SHP77 (cell line): ENCODE results near the gene SSR1.
A peak's percentile ranks its signal among the peaks of the same experiment; 100 is the strongest.
"Not testable (repeated sequence)": the region's sequence is repeated elsewhere in the genome, so short reads cannot be mapped to it uniquely, and the experiment has no call there.

Source experiments
- DNase-seq, 2 experiments: peaks; one replicate each; lab custom pipeline; 2025; lab: John Stamatoyannopoulos, UW

SSR1 gene

DNA sequence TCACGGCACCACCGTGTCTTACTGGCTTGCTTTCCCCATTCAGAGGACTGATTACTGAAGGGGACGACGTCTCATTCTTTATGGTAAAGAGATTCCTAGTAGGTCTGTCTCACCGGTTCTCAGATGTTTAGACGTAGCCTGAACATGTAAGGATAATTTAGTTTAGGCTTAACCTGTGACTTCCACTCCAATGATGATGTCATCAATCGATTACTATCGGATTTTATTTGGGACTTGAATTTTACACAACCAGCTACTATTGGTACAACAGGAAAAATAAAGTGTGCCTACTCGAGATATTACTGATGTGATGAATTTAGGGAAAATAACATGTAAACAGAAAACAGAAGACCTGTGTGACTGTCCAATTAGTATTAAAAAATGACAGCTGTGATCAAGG is 4.5 kb upstream of the SSR1 start:
- DNase-seq = no peak

DNA sequence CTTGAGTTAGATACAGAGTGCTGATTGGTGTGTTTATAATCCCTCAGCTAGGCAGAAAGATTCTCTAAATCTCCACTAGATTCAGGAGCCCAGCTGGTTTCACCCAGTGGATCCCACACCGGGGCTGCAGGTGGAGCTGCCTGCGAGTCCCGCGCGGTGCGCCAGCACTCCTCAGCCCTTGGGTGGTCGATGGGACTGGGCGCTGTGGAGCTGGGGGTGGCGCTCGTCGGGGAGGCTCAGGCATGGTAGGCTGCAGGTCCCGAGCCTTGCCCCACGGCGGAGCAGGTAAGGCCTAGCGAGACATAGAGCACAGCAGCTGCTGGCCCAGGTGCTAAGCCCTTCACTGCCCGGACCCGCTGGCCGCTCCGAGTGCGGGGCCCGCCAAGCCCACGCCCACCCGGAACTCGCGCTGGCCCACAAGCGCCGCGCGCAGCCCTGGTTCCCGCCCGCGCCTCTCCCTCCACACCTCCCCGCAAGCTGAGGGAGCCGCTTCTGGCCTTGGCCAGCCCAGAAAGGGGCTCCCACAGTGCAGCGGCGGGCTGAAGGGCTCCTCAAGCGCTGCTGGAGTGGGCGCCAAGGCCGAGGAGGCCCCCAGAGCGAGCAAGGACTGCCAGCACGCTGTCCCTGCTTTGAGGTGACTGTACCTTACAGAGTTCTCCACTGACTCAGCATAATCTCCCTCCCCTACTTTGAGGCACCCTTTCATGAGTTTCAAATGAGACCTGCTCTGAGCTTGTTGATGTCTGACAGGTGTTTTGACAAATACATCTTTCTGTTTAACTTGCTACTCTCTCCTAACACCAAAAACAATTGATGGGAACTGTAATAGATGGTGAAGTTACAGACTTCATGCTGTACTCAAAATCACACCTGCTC is 3.9 kb upstream of the SSR1 start:
- no peak for DNase-seq

DNA sequence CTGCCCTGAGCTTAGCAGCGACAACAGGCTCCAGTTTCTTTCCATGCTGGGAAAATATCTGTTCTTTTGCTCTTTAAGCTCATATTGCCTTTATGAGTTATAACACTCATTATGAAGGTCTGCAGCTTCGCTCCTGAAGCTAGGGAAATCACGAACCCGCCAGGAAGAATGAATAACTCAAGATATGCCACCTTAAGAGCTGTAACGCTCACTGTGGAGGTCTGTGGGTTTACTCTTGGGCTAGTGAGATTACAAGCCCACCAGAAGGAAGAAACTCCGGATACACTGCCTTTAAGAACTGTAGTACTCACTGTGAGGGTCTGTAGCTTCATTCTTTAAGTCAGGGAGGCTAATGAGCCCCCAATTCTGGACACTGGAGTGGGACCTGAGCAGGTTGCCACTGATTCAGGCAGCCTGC is 3.0 kb upstream of the SSR1 start:
- no peak for DNase-seq

DNA sequence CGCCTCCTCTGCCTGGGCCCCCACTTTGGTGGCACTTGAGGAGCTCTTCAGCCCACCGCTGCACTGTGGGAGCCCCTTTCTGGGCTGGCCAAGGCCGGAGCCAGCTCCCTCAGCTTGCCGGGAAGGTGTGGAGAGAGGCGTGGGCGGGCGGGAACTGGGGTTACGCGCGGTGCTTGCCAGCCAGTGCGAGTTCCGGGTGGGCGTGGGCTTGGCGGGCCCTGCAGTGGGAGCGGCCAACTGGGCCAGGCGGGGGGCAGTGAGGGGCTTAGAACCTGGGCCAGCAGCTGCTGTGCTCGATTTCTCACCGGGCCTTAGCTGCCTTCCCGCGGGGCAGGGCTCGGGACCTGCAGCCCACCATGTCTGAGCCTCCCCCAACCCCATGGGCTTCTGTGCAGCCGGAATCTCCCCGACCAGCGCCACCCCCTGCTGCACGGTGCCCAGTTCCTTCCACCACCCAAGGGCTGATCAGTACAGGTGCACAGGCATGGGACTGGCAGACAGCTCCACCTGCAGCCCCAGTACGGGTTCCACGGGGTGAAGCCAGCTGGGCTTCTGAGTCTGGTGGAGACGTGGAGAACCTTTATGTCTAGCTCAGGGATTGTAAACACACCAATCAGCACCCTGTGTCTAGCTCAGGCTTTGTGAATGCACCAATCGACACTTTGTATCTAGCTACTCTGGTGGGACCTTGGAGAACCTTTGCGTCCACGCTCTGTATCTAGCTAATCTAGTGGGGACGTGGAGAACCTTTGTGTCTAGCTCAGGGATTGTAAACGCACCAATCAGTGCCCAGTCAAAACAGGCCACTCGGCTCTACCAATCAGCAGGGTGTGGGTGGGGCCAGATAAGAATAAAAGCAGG is 2.3 kb upstream of the SSR1 start:
- not testable (repeated sequence) for DNase-seq

DNA sequence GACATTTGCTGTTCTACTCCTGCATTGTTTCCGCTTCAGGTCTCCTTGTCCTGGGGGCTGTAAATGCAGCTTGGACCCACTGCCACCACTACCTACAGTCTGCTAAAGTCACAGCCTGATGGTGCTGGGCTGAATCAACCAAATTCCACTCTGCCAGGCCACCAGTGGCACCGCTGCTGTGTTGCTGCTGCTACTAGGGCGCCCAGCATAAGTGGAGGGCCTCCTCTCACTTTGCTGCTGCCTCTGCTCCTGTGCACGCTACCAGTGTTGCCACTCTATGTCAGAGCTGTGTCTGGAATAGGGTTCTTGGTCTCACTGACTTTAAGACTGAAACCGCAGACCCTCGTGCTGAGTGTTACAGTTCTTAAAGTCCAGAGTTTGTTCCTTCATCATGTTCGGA is 1.4 kb upstream of the SSR1 start:
- no peak for DNase-seq

DNA sequence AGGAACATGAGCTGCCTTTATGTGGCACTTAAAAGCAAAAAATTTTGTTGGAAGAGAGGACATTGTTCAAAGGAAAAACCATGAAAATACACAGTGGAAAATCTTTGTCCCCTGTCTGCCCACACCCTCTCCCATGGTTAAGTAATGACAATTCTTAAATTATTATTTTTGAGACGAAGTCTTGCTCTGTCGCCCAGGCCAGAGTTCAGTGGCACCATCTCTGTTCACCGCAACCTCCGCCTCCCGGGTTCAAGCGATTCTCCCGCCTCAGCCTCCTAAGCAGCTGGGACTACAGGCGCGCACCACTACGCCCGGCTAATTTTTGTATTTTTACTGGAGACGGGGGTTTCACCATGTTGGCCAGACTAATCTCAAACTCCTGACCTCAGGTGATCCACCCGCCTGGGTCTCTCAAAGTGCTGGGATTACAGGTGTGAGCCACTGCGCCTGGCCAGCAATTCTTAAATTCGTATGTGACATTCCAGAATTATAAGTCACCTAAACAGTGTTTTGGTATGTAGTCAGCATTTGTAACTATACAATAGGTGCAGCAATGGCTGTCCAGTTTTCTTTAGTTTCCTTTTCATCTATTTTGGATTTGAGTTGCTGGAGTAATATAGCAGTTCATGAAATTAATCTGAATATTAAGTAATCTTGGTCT is 636 bp upstream of the SSR1 start:
- no peak for DNase-seq

DNA sequence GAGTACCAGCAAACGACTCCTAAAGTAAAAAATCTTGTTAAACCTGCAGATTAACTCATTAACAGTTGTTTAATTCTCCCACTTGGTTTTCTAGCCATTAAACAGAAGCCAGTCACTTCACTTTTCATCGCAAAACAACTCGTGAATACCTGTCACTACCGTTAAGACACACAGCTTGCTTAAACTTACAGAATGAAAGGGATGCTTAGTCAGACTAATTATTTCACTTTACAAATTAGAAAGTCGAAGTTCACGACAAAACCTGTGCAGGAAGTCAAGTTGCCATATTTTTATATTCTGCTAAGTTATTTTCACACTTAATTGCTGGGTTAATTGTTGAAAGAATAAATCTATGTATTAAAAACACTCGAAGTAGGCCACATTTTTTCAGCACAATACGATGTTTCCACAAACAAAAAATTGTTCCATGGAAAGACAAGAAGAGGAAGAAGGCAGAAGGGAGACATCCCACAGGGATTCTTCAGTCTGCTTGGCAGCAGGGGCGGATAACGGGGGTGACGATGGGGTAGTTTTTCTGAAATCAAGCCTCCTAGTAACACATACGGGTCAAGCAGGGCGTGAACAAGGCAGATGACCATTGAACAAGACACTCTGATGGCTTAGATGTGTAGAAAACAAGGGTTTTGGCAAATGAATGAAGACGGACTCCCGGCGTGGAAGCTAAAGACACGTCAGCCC is 933 bp downstream of the SSR1 start:
- peak in 1 of 2 experiments; percentile 17 for DNase-seq

DNA sequence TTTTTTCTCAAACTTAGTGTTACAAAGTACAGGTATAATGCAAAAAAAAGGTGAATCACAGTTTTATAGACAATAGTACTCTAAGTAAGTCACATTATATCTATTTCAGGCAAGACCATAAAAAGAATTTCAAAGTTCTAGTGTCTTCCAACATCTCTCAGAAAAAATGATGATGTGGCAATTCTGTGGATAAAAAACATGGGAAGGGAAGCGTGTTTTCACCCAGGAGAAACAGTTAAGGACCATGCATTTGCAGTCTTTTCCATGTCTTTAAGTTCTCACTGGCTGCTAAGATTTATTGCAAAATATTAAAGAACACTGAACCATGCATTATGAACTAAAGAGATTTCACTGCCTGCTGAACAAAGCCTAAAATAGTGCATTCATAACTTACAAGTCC is 1.8 kb downstream of the SSR1 start:
- DNase-seq = no peak

DNA sequence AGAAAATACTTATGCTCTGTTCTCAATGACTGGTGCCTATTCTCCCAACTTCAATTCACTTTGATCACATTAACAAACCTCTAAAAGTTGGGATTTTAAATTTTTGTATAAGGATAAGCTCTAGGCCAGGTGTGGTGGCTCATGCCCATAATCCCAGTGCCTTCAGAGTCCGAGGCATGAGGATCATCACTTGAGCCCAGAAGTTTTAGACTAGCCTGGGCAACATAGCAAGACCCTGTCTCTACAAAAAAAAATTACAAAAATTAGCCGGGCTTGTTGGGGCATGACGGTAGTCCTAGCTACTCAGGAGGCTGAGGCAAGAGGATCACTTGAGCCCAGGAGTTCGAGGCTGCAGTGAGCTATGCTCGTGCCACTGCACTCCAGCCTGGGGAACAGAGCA is 3.9 kb downstream of the SSR1 start:
- no peak for DNase-seq

DNA sequence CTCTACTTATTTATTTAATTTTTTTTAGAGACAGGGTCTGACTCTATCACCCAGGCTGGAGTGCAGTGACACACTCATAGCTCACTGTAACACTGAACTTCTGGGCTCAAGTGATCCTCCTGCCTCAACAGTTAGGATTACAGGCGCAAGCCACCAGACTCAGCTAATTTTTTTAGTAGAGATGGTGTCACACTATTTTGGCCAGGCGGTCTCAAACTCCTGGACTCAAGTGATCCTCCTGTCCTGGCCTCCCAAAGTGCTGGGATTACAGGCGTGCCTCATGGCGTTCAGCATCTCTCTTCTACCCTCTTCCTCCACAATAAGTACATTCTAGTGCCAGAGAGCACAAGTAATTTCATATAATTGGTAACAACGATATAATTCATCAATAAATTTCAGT is 5.5 kb downstream of the SSR1 start:
- no peak for DNase-seq

DNA sequence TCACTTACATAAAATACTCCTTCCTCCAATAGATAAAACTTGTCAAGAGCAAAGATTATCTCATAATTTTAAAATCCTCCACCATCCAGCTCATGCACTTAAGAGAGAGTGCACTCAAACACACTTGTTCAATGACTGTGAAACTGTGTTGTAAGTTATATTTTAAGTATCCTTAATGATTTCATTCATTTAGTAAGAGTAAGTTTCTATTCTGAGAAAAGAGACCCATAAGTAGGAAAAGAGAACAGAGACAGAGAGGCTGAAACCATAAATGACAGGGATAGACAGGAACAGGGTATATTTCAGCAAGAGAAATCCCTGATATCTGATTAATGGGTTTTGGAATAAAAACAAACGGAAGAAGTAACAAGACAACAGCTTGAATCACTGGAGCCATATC is 8.2 kb downstream of the SSR1 start:
- no peak for DNase-seq

DNA sequence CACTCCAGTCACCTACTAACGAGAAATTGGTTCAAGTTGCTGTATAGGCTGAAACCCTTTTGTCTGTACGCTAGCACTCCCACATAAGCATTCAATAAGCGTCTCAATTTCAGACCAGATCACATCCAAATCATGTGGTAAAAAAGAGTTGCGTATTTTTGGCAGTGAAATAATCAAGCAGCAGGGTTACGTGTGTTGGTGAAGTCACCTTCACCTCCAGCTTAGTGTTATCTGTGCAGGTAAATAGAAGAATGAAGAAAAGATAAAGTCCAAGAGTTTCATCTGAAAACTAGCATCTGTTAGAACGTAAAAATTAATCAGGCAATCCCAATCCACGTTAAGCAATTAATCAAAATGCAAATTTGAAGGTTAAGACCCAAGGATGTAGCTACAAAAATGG is 11.3 kb downstream of the SSR1 start:
- DNase-seq = no peak

DNA sequence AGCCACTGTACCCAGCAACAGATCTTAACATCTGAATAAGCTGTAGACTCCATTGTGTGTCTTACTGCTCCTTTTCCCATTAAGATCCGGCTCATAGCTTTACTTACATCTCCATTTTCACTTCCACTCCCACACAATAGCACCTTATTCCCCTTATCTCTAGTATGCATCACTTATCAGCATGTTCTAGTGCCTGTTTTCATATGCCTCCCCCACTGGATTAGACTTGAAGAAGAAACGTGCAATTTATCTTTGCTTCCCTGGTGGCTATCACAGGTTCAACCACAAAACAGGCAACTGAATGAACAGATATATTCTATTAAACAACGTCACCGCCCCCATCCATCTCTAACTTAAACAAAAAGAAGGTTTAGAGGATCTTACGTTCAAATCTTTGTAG is 12.1 kb downstream of the SSR1 start:
- DNase-seq = no peak

DNA sequence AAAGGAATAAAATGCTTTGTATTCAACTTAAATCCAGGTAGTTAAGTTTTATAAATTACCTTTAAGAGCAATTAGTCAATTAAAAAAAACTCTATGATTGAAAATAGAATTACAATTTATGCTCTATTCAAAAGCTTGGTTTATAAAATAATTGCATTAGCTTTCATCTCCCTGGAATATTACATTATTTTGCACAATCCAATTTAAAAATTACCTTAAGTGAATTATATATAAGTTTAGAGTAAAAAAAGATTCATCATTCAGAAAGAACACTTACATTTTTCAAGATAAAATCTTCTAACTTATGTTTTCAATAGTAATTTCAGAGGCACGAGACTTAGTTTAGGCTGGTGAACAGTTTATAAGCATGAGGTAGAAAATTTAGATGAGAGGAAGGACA is 14.9 kb downstream of the SSR1 start:
- DNase-seq = no peak

DNA sequence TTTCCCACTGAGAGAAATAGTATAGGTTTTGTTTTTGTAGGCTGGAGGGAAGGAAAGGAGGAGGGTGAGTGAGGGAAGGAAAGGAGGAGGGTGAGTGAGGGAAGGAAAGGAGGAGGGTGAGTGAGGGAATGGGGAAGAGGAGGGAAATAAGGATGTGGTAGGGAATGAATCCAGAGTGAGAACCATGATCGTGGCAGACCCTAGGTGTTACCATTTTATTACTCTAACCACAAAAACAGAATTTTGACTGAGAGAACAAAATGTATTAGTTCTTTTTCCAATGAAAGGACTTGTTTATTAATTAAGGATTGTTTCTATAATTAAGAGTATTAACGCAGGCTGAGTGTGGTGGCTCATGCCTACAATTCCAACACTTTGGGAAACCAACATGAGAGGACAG is 16.4 kb downstream of the SSR1 start:
- DNase-seq = no peak

DNA sequence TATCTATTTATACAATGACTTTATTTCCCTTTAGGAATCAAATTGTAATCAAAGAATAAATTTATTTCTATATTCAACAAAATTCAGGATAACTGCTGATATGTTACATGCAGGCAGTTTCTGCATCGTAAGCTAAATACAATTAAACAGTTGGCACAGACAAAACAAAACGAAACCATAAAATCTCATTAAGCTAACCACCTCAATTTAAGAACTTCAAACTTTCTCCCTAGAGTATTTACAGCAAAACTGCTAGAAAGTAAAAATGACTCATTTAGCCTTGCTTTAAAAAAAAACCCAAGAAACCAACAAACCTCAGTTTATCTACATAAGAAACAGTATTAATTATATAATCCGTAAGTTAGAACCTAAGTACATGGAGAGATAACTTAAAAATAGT is 17.1 kb downstream of the SSR1 start:
- DNase-seq = no peak

DNA sequence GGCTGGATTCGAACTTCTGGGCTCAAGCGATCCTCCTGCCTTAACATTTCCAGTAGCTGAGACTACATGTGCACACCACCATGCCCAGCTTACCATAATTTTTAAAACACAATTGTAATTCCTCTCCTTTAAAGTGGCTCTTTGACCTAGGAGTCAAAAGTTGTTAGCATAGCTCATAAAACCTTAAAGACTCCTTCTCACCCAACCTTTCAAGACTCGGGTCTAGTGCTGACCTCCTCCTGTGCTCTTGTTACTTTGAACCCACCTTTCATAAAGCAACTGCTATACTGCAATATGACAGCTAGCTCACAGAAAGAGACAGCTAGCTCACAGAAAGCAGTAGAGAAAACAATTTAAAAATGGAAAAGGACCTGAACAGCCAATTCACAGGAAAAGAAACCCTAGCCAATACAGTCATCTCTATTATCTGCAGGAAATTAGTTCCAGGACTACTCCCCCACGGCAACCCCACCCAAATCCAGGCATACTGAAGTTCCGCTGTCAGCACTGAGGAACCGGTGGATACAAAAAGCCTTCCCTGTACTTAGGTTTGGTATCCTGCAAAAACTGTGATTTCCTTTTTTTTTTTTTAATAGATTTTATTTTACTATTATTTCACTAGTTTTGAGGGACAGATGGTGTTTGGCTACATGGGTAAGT is 20.3 kb downstream of the SSR1 start:
- no peak for DNase-seq

DNA sequence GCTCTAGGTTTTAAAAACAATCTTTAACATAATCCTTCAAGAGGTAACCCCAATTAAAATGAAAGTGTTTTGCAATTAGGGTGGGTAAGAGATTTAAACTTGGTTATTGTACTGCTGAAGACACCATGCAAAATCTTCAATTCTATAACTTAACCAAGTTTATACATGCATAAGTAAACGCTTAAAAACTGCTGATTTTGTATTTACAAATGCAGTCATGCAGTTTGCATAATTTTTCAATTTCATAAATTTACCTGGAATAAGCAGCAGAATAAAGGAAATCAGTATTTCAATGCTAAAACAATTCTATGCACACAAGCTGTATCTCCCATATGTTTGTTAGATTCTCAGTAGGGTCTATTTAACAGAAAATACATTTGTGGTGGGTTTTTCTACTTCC is 22.9 kb downstream of the SSR1 start:
- no peak for DNase-seq

DNA sequence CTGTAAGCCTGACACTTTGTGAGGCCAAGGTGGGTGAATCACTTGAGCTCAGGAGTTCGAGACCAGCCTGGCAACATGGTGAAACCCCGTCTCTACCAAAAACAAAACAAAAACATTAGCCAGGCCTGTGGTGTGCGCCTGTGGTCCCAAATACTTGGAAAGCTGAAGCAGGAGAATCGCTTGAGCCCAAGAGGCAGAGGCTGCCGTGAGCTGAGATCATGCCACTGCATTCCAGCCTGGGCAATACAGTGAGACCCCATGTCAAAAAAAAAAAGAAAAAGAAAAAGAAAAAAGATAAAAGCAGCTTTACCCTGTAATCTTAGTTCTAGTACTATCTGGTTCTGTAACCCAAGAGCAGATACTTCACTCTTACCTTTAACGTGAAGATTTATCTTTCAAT is 27.6 kb downstream of the SSR1 start:
- no peak for DNase-seq

DNA sequence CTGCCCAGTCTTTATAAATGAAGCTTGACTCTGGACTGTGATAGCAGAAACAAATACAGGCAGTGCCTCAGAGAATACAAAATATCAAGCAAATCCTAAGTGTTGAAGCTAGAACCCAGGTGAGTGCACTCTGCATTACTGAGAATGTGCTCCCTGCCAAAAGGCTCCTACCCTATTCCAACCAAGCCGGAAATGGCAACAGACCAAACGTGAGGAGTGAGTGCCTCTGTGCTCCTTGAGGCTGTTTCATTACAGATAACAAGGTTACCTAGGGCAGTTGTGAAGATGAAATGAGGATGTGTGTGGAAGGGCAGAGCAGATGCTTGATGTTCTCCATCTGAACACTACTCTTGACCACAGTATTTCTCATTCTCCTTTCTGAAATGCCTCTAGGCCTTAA is 29.3 kb downstream of the SSR1 start:
- DNase-seq = no peak

DNA sequence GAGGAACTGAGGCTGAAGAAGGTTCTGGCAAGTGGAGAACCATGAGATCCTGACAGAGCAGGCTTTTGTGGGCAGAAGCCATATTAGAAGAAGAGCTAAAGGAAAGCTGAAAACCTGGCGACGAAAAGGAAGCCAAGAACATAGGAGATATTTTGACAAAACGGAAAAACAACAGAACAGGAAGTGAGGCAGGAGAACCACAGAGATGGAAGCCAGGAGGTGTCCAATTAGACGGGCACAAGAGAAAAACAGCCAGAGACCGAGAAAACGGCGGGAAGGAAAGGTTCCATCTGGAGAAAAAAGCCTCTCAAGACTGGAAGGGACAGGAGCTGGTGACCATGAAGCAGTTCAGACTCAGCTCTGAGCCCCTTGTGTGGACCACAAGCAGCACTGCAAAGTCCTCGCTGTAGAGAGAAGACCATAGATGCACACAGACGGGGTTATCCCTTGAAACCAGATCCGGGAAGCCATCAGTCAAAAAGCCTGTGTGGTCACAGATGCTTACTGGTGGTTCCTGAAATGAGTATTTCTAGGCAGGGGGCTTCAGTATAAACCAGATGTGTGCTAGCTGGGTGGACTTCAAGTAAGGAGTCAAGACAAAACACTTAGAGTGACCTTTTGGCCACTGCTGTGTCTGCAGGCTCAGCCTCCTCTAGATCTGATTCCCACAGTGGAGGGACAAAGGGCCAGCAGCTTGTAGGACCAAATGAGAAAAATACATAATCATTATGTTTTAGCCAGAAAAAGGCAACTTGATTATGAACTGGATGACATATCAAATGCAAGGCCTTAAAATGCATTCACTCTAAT is 30.7 kb downstream of the SSR1 start:
- no peak for DNase-seq
